H1 (cell line): ENCODE measurements around the gene MYH7B. TPM values are rescaled to one million over a fixed set of nuclear protein-coding genes. Genes with fewer than 3 reads are reported as not detected.

Experiments used
- CHD1 ChIP-seq: IDR thresholded peaks from 2 replicates; pipeline ENCODE4 v1.6.1; 2012; ENCODE audit warnings: low read depth, low read length, improper control_type of control experiment
- CHD7 ChIP-seq: fragments of 300-600 bp; sonication (generic); IDR thresholded peaks from 2 replicates; pipeline ENCODE4 v1.7.1; 2012; ENCODE audit warnings: low read length, moderate library complexity, mild to moderate bottlenecking, inconsistent platforms; ENCODE audit not compliant: insufficient replicate concordance
- GTF2F1 ChIP-seq: IDR thresholded peaks from 2 replicates; pipeline ENCODE4 v1.6.1; 2012; ENCODE audit warnings: low read depth, low read length, improper control_type of control experiment, borderline replicate concordance
- HDAC2 ChIP-seq, 2 experiments: fragments of 300-600 bp in 1 of 2; sonication (generic) in 1 of 2; IDR thresholded peaks; 2 replicates each; pipeline ENCODE4 v1.6.1; 2011 to 2012; ENCODE audit warnings: low read depth in 2 of 2, low read length in 2 of 2, mild to moderate bottlenecking in 2 of 2, moderate library complexity in 2 of 2, borderline replicate concordance in 1 of 2, inconsistent platforms in 1 of 2
- KDM5A ChIP-seq: fragments of 200-600 bp; IDR thresholded peaks from 2 replicates; pipeline ENCODE4 v1.7.1; 2012; ENCODE audit warnings: mild to moderate bottlenecking, low read length, inconsistent platforms, mixed read lengths
- POU5F1 ChIP-seq: IDR thresholded peaks from 2 replicates; pipeline ENCODE4 v1.6.1; 2011; ENCODE audit warnings: low read depth, mild to moderate bottlenecking, low read length, moderate library complexity
- RFX5 ChIP-seq: IDR thresholded peaks from 2 replicates; pipeline ENCODE4 v1.6.1; 2011; ENCODE audit warnings: low read depth, low read length, improper control_type of control experiment, borderline replicate concordance
- RNF2 ChIP-seq: fragments of 200-900, 300-1000 bp; sonication (generic); IDR thresholded peaks from 2 replicates; pipeline ENCODE4 v1.7.1; 2016; ENCODE audit warnings: borderline replicate concordance, low read depth, mild to moderate bottlenecking, antibody characterized with exemption, low read length; ENCODE audit not compliant: poor library complexity, severe bottlenecking; ENCODE audit errors: missing control alignments
- SIN3A ChIP-seq, 2 experiments: IDR thresholded peaks in 1 of 2; conservative IDR thresholded peaks in 1 of 2; 2 replicates each; pipeline ENCODE4 v1.6.1; 2011 to 2012; ENCODE audit warnings: low read length in 2 of 2, improper control_type of control experiment in 1 of 2, low read depth in 1 of 2, mild to moderate bottlenecking in 1 of 2
- TBP ChIP-seq: IDR thresholded peaks from 2 replicates; pipeline ENCODE4 v1.6.1; 2011; ENCODE audit warnings: low read depth, low read length, improper control_type of control experiment
- YY1 ChIP-seq: IDR thresholded peaks from 2 replicates; pipeline ENCODE4 v1.6.1; 2011; ENCODE audit warnings: low read depth, mild to moderate bottlenecking, low read length
- polyA plus RNA-seq, 7 experiments: library from polyadenylated mRNA; depleted of rRNA in 3 of 7; stranded (reverse) in 5 of 7; unstranded in 2 of 7; fragments of >200 nt in 5 of 7; fragments of 200-250 nt in 2 of 7; gene quantifications; 1 replicate in 5 of 7; 2 replicates in 1 of 7; 4 replicates in 1 of 7; pipeline versions ENCODE4 v1.2.1 to v1.2.3, GENCODE V29; 2011 to 2013; ENCODE audit warnings: missing spikeins in 2 of 7, mixed read lengths in 2 of 7
- total RNA-seq: library from RNA; stranded (reverse); fragmentation: NEBNext Ultra II Directional; extraction: Animal tissue kit (Norgen Biotek cat#: 25700); gene quantifications from 2 replicates; pipeline ENCODE4 v1.2.1, GENCODE V29; 2021

Gene MYH7B
- total and polyA plus RNA-seq, 2 of the 8 experiments (the other 6 are each of a cell fraction or from before 2014, with no cell fraction given), result 0.15 to 0.30 TPM

- TF ChIP-seq CHD7 (no peak), SIN3A (conservative IDR thresholded peaks at IDR 0.05 in 1 of 2, IDR thresholded peaks at IDR 0.05 in 1 of 2; ENCODE audit: low read depth in 1 of 2, low read length in 2 of 2) (no peak), HDAC2 (IDR thresholded peaks at IDR 0.05; ENCODE audit: borderline replicate concordance in 1 of 2, low read depth in 2 of 2, low read length in 2 of 2) (no peak), TBP (no peak), GTF2F1 (no peak), RFX5 (no peak), POU5F1 (no peak), KDM5A (no peak), YY1 (no peak), RNF2 (no peak), CHD1 (no peak)
These were observed 34.2 kb upstream of the MYH7B start (continued) for GRCh38 chr20:34921436-34921835.
